NCI-H146 treated with DMSO at 0.1 percent for 48 hours (cell line): ENCODE measurements around the gene HAS3.
"Not testable (repeated sequence)": the region's sequence is repeated elsewhere in the genome, so short reads cannot be mapped to it uniquely, and the experiment has no call there.

ENCODE experiments used
- DNase-seq: peaks from one replicate; lab custom pipeline; 2025; ENCODE audit not compliant: unreplicated experiment; lab: John Stamatoyannopoulos, UW

HAS3 gene

GRCh38 chr16:69105501-69106361 is at the start of gene HAS3:
Gene HAS3, plus strand, starts transcription at chr16:69105653. Its CDS starts 3,743 bp downstream, at chr16:69109396.
- DNase-seq, result peak; percentile 13

GRCh38 chr16:69055980-69056379 is 49.5 kb upstream of the HAS3 start:
- DNase-seq, result no peak

- no peak for DNase-seq
These were observed 49.0 kb upstream of the HAS3 start for GRCh38 chr16:69056421-69056820.

- peak; percentile 1 for DNase-seq
These were observed 47.8 kb upstream of the HAS3 start for GRCh38 chr16:69057400-69058378.

GRCh38 chr16:69063491-69063890 is 42.0 kb upstream of the HAS3 start:
- DNase-seq, result not testable (repeated sequence)

GRCh38 chr16:69064124-69064763 is 41.2 kb upstream of the HAS3 start:
- no peak for DNase-seq

- no peak for DNase-seq
These were observed 40.6 kb upstream of the HAS3 start for GRCh38 chr16:69064764-69065313.

GRCh38 chr16:69069504-69069903 is 35.9 kb upstream of the HAS3 start:
- DNase-seq, result no peak

- no peak for DNase-seq
These were observed 34.4 kb upstream of the HAS3 start for GRCh38 chr16:69071036-69071435.

GRCh38 chr16:69072640-69072974 is 32.8 kb upstream of the HAS3 start:
- no peak for DNase-seq

- no peak for DNase-seq
These were observed 32.2 kb upstream of the HAS3 start for GRCh38 chr16:69073181-69073702.

GRCh38 chr16:69077251-69077650 is 28.2 kb upstream of the HAS3 start:
- DNase-seq, result no peak

- DNase-seq, result no peak
These were observed 27.4 kb upstream of the HAS3 start for GRCh38 chr16:69078073-69078472.

GRCh38 chr16:69079697-69080096 is 25.8 kb upstream of the HAS3 start:
- no peak for DNase-seq

- no peak for DNase-seq
These were observed 22.0 kb upstream of the HAS3 start for GRCh38 chr16:69083306-69083941.

- DNase-seq, result no peak
These were observed 21.2 kb upstream of the HAS3 start for GRCh38 chr16:69084289-69084688.

- DNase-seq, result no peak
These were observed 20.3 kb upstream of the HAS3 start for GRCh38 chr16:69085032-69085695.

GRCh38 chr16:69087161-69087581 is 18.3 kb upstream of the HAS3 start:
- DNase-seq, result no peak

- DNase-seq, result no peak
These were observed 16.8 kb upstream of the HAS3 start for GRCh38 chr16:69088684-69089083.
